ENCODE data around the gene IGSF21. TPM values are rescaled to one million over a fixed set of nuclear protein-coding genes. Genes with fewer than 3 reads are reported as not detected.

IGSF21 gene
- total and polyA plus RNA-seq, 2 of the 8 experiments (the other 6 are each of a cell fraction or from before 2014, with no cell fraction given), result 22.5 to 28.5 TPM

DNA sequence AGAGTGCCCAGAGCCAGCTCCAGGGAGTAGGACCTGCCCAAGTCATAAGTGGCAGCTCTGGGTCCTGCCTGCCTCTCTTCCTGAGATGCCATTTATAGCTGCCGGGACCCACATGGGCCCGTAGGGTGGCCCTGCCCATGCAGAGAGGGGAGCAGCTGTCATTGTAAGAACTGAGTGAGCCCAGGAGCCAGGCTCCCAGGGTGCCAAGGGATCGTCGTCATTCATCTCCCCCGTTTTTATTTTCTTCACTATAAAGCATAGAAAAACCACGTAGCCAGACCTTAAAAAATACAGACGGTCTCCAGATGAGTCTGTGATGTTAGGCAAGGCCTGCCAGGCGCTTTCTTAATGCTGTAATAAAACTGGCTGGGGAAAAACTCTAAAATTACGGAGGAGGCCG is 90.7 kb downstream of the IGSF21 start:
- no peak for TF ChIP-seq HDAC2 (IDR thresholded peaks at IDR 0.05; ENCODE audit: borderline replicate concordance in 1 of 2, low read depth in 2 of 2, low read length in 2 of 2)
- TF ChIP-seq, protein P1, sequence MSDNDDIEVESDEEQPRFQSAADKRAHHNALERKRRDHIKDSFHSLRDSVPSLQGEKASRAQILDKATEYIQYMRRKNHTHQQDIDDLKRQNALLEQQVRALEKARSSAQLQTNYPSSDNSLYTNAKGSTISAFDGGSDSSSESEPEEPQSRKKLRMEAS (IDR thresholded peaks at IDR 0.05), result no peak
- TF ChIP-seq RAD21 (IDR thresholded peaks at IDR 0.05 in 1 of 2, conservative IDR thresholded peaks at IDR 0.05 in 1 of 2; ENCODE audit: low read depth in 2 of 2, low read length in 2 of 2), result no peak
- TF ChIP-seq BCL11A (IDR thresholded peaks at IDR 0.05; ENCODE audit: low read depth in 2 of 2, low read length in 2 of 2), result no peak
- TF ChIP-seq YY1 (IDR thresholded peaks at IDR 0.05; ENCODE audit: low read depth, low read length), result no peak
- no peak for TF ChIP-seq ASH2L (IDR thresholded peaks at IDR 0.05; ENCODE audit: low read length)
- no peak for TF ChIP-seq KDM5A (IDR thresholded peaks at IDR 0.05; ENCODE audit: low read length)
- no peak for TF ChIP-seq CREB1 (IDR thresholded peaks at IDR 0.05)
- TF ChIP-seq, protein P2, sequence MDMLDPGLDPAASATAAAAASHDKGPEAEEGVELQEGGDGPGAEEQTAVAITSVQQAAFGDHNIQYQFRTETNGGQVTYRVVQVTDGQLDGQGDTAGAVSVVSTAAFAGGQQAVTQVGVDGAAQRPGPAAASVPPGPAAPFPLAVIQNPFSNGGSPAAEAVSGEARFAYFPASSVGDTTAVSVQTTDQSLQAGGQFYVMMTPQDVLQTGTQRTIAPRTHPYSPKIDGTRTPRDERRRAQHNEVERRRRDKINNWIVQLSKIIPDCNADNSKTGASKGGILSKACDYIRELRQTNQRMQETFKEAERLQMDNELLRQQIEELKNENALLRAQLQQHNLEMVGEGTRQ (IDR thresholded peaks at IDR 0.05; ENCODE audit: low read length), result no peak
- H3K14ac ChIP-seq (ENCODE audit: insufficient read length), result no peak overlapping the region
- no peak overlapping the region for H3K4me3 ChIP-seq (ENCODE audit: extremely low read depth in 1 of 4, insufficient read depth in 2 of 4, low read depth in 3 of 4, low read length in 4 of 4)
- no peaks in the 10 kb centered on the region; the same call in 1 of the 2 replicates for H3K79me1 ChIP-seq (ENCODE audit: low read depth, low read length)
- H3K4me2 ChIP-seq (ENCODE audit: insufficient read depth in 1 of 2, low read depth in 2 of 2, low read length in 2 of 2), result no peak overlapping the region
- H2AK5ac ChIP-seq (ENCODE audit: low read depth, low read length), result no peak overlapping the region
- no peak for DNase-seq (ENCODE audit: low read depth in 1 of 2, low spot score in 2 of 2)
- H3K56ac ChIP-seq (replicated peaks; ENCODE audit: insufficient read length, low read depth, low read length), result no peak overlapping the region
- H2BK12ac ChIP-seq (ENCODE audit: low read depth, low read length), result peak overlapping the region; percentile 23; the same call in 1 of the 2 replicates
- H3K18ac ChIP-seq (ENCODE audit: extremely low read depth, low read length), result no peak overlapping the region
- H3K23me2 ChIP-seq (ENCODE audit: low read depth, low read length), result no peaks in the 10 kb centered on the region
- no peak overlapping the region for H2AFZ ChIP-seq (ENCODE audit: low read length)
- 68% methylated on average over 10 of the region's 10 CpGs; no CpG with 5 or more reads in 1 of the 2 experiments for WGBS, 2 experiments (ENCODE audit: extremely low coverage in 1 of 2, insufficient coverage in 1 of 2, insufficient read length in 1 of 2, insufficient replicate concordance in 2 of 2, low coverage in 1 of 2, low lambda C conversion rate in 2 of 2, missing lambda C conversion rate in 1 of 2)
- H3K27ac ChIP-seq (ENCODE audit: low read depth, low read length), result no peak overlapping the region
- no peaks in the 10 kb centered on the region for H3K79me2 ChIP-seq (ENCODE audit: control insufficient read depth in 1 of 2, insufficient read depth in 2 of 2, low read length in 2 of 2)
- no peaks in the 10 kb centered on the region for H3K27me3 ChIP-seq (replicated peaks in 1 of 4; ENCODE audit: control insufficient read depth in 3 of 4, extremely low read depth in 1 of 4, insufficient read depth in 3 of 4, low read length in 3 of 4)
- H3K9me3 ChIP-seq (ENCODE audit: insufficient read depth in 2 of 2, low read depth in 1 of 2, low read length in 1 of 2), result no peaks in the 10 kb centered on the region
- H3K9ac ChIP-seq (replicated peaks in 1 of 4; ENCODE audit: extremely low read depth in 1 of 4, low read depth in 3 of 4, low read length in 3 of 4), result no peak overlapping the region
- H4K91ac ChIP-seq (replicated peaks; ENCODE audit: insufficient read length, low read length), result no peak overlapping the region
- no peak overlapping the region for H4K5ac ChIP-seq (ENCODE audit: insufficient read length, low read depth, low read length)
- no peaks in the 10 kb centered on the region for H3K36me3 ChIP-seq (ENCODE audit: control insufficient read depth in 2 of 4, insufficient read depth in 4 of 4, low read length in 3 of 4)
- H2BK15ac ChIP-seq (ENCODE audit: low read length), result no peak overlapping the region; the same call in 1 of the 2 replicates
- H2BK20ac ChIP-seq (ENCODE audit: low read length), result no peak overlapping the region
- ChIA-PET CTCF (ENCODE audit: partially characterized antibody) (interaction anchor here (0.6 to 4.0 kb wide), 7 partner anchors 9 to 383 kb away, joined by 3 to 12 read pairs (median 3); no protein-coding TSS in a partner anchor), POLR2A (ENCODE audit: partially characterized antibody) (interaction anchor here (0.9 kb wide), 1 partner anchor 8 kb away, joined by 3 read pairs; no protein-coding TSS in a partner anchor)
- no peak overlapping the region; the same call in 1 of the 2 replicates for H4K8ac ChIP-seq (ENCODE audit: extremely low read depth, insufficient read depth, low read length)
- no peak overlapping the region for H2BK5ac ChIP-seq (ENCODE audit: low read depth, low read length)
- no peak overlapping the region for H2BK120ac ChIP-seq (replicated peaks; ENCODE audit: low read depth, low read length)
- H4K20me1 ChIP-seq (replicated peaks in 1 of 2; ENCODE audit: control insufficient read depth in 1 of 2, insufficient read depth in 2 of 2, low read length in 2 of 2), result no peaks in the 10 kb centered on the region
- peaks cover 0 to 11% (median 7%) of the 10 kb centered on the region in 4 experiments; a peak in 6 of 7 replicates for H3K4me1 ChIP-seq (replicated peaks in 1 of 4; ENCODE audit: control insufficient read depth in 3 of 4, insufficient read depth in 4 of 4, low read length in 3 of 4)
- no peak overlapping the region for H3K4ac ChIP-seq (replicated peaks; ENCODE audit: insufficient read length, low read depth, low read length)
- no peak overlapping the region for H3K23ac ChIP-seq (ENCODE audit: insufficient read length)
- no peak for FAIRE-seq
